Panc1 (cell line): Measurements from ENCODE around the gene SOX18. TPM values are rescaled to one million over a fixed set of nuclear protein-coding genes. Genes with fewer than 3 reads are reported as not detected.

ENCODE experiments used
- ATAC-seq: fragments of 200-7000 bp; cut with Tn5 transposase; 2 replicates; pipeline ENCODE4 v1.9.1; 2020; ENCODE audit warnings: mild to moderate bottlenecking, moderate library complexity
- BruUV-seq: library from RNA; stranded (reverse); fragments of 400-500 nt; replicated peaks from 2 replicates; lab custom pipeline; 2021; lab: Mats Ljungman, UMichigan
- CTCF ChIA-PET: fragments of 300-600 bp; sonication (Branson Sonifier 250); formaldehyde crosslinking; loops from one replicate; lab custom pipeline; 2022; ENCODE audit warnings: antibody characterized with exemption; lab: Charles Lee
- POLR2A ChIA-PET: fragments of 300-600 bp; sonication (Branson Sonifier 250); formaldehyde crosslinking; loops from one replicate; lab custom pipeline; 2022; ENCODE audit warnings: antibody characterized with exemption; lab: Charles Lee
- DNase-seq: peaks from one replicate; pipeline ENCODE4 v3.0.0-alpha.2; 2010; ENCODE audit warnings: low read depth, low spot score
- H3K27ac ChIP-seq: 2 replicates; pipeline ENCODE4 v1.5.1; 2011; ENCODE audit warnings: mild to moderate bottlenecking, low read length, inconsistent platforms
- H3K27me3 ChIP-seq: fragments of 200-500 bp; sonication (Bioruptor generic); 2 replicates; pipeline ENCODE4 v1.6.0; 2014; ENCODE audit warnings: low read length, inconsistent platforms; ENCODE audit not compliant: control insufficient read depth, insufficient read depth
- H3K36me3 ChIP-seq: fragments of 200-500 bp; sonication (Bioruptor generic); 2 replicates; pipeline ENCODE4 v1.5.1; 2014; ENCODE audit warnings: inconsistent platforms, mild to moderate bottlenecking, low read length, moderate library complexity; ENCODE audit not compliant: control insufficient read depth, insufficient read depth
- H3K4me1 ChIP-seq: 2 replicates; pipeline ENCODE4 v1.5.1; 2011; ENCODE audit warnings: inconsistent platforms, mild to moderate bottlenecking, low read length, moderate library complexity; ENCODE audit not compliant: control insufficient read depth, insufficient read depth
- H3K4me3 ChIP-seq, 2 experiments: 2 replicates each; pipeline ENCODE4 v1.5.1; 2011 to 2012; ENCODE audit warnings: low read depth in 2 of 2, low read length in 2 of 2, mild to moderate bottlenecking in 2 of 2, inconsistent platforms in 1 of 2, moderate library complexity in 1 of 2
- H3K9me3 ChIP-seq: fragments of 200-500 bp; sonication (Bioruptor generic); 2 replicates; pipeline ENCODE4 v1.5.1; 2014; ENCODE audit warnings: low read depth, mild to moderate bottlenecking, inconsistent platforms, low read length, moderate library complexity; ENCODE audit not compliant: control insufficient read depth, insufficient read depth
- CTCF ChIP-seq: fragments of 450-650 bp; IDR thresholded peaks from 2 replicates; pipeline ENCODE4 v1.5.1; 2017; ENCODE audit warnings: mild to moderate bottlenecking
- POLR2AphosphoS5 ChIP-seq: IDR thresholded peaks from 2 replicates; pipeline ENCODE4 v1.6.1; 2012; ENCODE audit warnings: mild to moderate bottlenecking, low read depth, low read length, moderate library complexity
- REST ChIP-seq, 2 experiments: IDR thresholded peaks; 2 replicates each; pipeline ENCODE4 v1.6.1; 2011 to 2012; ENCODE audit warnings: low read depth in 2 of 2, control low read depth in 1 of 2, low read length in 1 of 2, mild to moderate bottlenecking in 1 of 2, moderate library complexity in 1 of 2; ENCODE audit not compliant: insufficient read depth in 1 of 2
- SIN3A ChIP-seq: IDR thresholded peaks from 2 replicates; pipeline ENCODE4 v1.6.1; 2012; ENCODE audit warnings: low read depth, mild to moderate bottlenecking, low read length, moderate library complexity, borderline replicate concordance; ENCODE audit not compliant: insufficient read depth
- TCF7L2 ChIP-seq: IDR thresholded peaks from 2 replicates; pipeline ENCODE4 v1.6.1; 2011; ENCODE audit warnings: mild to moderate bottlenecking, low read depth, low read length, inconsistent platforms
- in situ Hi-C: cut with HindIII; loops from 2 replicates; pipeline ENCODE4 v1.10.0; 2016; ENCODE audit warnings: low sequenced_read_pairs, low pct_unique_long_range_greater_than_20kb
- intact Hi-C: fragments of 100-400 bp; cut with micrococcal nuclease; formaldehyde crosslinking; loops from one replicate; pipeline ENCODE4 v1.10.0; 2022; ENCODE audit not compliant: unreplicated experiment
- total RNA-seq: library from RNA; stranded (reverse); gene quantifications from one replicate; pipeline ENCODE4 v1.2.1, GENCODE V29; 2021; ENCODE audit not compliant: unreplicated experiment

Gene SOX18
- total RNA-seq, 1 experiment from 2014 or later = 18.7 TPM

DNA sequence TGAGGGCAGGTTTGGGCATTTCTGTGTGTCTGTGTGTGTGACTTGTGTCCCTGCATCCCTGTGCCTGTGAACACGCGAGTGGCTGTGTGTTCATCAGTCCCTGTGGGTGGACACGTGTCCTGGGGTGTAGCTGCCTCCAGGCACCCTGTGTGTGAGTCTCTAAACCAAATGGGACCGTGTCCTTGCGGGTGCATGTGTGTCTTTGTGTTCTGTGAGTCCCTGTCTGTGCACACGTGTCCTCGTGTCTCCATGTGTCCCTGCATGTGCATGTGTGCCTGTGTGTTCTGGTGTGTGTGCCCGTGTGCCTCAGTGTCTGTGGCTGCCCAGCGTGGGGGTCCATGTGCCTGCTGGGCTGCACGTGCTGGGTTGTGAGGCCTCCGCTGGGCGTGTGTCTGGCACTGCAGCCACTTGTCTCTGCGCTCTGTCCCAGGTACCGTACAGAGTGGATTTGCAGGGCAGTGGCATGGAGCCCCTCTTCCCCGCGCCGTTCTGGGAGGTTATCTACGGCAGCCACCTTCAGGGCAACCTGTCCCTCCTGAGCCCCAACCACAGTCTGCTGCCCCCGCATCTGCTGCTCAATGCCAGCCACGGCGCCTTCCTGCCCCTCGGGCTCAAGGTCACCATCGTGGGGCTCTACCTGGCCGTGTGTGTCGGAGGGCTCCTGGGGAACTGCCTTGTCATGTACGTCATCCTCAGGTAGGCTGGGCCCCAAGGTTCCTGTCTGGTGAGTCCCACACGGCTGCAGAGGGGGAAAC, 43.0 kb upstream of the SOX18 start:
- Histone ChIP-seq H3K27me3 (no peaks in the 10 kb centered on the region), H3K36me3 (no peaks in the 10 kb centered on the region), H3K4me1 (no peaks in the 10 kb centered on the region), H3K4me3 (no peak overlapping the region), H3K27ac (no peak overlapping the region), H3K9me3 (no peaks in the 10 kb centered on the region)
- ChIA-PET POLR2A (interaction anchor here (0.7 kb wide), 1 partner anchor 9 kb away, joined by 3 read pairs; no protein-coding TSS in a partner anchor), CTCF (interaction anchor here (0.6 kb wide), 1 partner anchor 23 kb away, joined by 3 read pairs; no protein-coding TSS in a partner anchor)
- no TSS peak for BruUV-seq
- in situ Hi-C loops (no loop called here), intact Hi-C loops (no loop called here)
- DNase-seq (no peak), ATAC-seq (peak; percentile 69)
- TF ChIP-seq POLR2AphosphoS5 (no peak), REST (IDR thresholded peaks at IDR 0.05; ENCODE audit: insufficient read depth in 1 of 2, low read depth in 2 of 2, low read length in 1 of 2) (0 out of 4 replicates have a peak, but pooled peaks of 1 of the 2 experiments have one; percentile 34)

- H3K27me3 ChIP-seq = no peaks in the 10 kb centered on the region
- no peaks in the 10 kb centered on the region for H3K36me3 ChIP-seq
- CTCF ChIA-PET = interaction anchor here (0.6 kb wide), 1 partner anchor 24 kb away, joined by 3 read pairs; no protein-coding TSS in a partner anchor
- DNase-seq = no peak
- H3K9me3 ChIP-seq = no peaks in the 10 kb centered on the region
- TF ChIP-seq POLR2AphosphoS5 (no peak), REST (IDR thresholded peaks at IDR 0.05; ENCODE audit: insufficient read depth in 1 of 2, low read depth in 2 of 2, low read length in 1 of 2) (no peak), TCF7L2 (no peak), CTCF (no peak), SIN3A (no peak)
- intact Hi-C loops = no loop called here
- peak; percentile 39; the same call in 1 of the 2 replicates for ATAC-seq
- in situ Hi-C loops = no loop called here
- H3K27ac ChIP-seq = no peak overlapping the region
- no peak overlapping the region for H3K4me3 ChIP-seq
- POLR2A ChIA-PET = interaction anchor here (0.7 kb wide), 1 partner anchor 10 kb away, joined by 3 read pairs; no protein-coding TSS in a partner anchor
- no peaks in the 10 kb centered on the region for H3K4me1 ChIP-seq
- no TSS peak for BruUV-seq
Observed at GRCh38 chr20:64091770-64092169, 42.3 kb upstream of the SOX18 start.
